ENCODE data around the gene ATL3.

The ATL3 gene, protein sequence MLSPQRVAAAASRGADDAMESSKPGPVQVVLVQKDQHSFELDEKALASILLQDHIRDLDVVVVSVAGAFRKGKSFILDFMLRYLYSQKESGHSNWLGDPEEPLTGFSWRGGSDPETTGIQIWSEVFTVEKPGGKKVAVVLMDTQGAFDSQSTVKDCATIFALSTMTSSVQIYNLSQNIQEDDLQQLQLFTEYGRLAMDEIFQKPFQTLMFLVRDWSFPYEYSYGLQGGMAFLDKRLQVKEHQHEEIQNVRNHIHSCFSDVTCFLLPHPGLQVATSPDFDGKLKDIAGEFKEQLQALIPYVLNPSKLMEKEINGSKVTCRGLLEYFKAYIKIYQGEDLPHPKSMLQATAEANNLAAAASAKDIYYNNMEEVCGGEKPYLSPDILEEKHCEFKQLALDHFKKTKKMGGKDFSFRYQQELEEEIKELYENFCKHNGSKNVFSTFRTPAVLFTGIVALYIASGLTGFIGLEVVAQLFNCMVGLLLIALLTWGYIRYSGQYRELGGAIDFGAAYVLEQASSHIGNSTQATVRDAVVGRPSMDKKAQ

GRCh38 chr11:63671322-63672155 is at the start of gene ATL3:
ATL3 (minus strand) TSS chr11:63671376; CDS start chr11:63671335, 41 bp downstream.
- peak; percentile 97 for DNase-seq

- no peak for DNase-seq
Measured at GRCh38 chr11:63720611-63721010, 49.4 kb upstream of the ATL3 start.

DNA sequence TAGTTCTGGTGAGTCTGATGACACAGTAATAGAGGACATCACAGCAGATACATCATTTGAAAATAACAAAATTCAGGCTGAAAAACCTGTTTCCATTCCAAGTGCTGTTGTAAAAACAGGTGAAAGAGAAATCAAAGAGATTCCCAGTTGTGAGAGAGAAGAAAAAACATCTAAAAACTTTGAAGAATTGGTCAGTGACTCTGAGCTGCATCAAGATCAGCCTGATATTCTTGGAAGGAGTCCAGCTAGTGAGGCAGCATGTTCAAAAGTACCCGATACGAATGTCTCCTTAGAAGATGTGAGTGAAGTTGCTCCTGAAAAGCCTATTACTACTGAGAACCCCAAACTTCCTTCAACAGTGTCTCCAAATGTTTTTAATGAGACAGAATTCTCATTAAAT is 48.8 kb upstream of the ATL3 start:
- DNase-seq, result no peak

DNA sequence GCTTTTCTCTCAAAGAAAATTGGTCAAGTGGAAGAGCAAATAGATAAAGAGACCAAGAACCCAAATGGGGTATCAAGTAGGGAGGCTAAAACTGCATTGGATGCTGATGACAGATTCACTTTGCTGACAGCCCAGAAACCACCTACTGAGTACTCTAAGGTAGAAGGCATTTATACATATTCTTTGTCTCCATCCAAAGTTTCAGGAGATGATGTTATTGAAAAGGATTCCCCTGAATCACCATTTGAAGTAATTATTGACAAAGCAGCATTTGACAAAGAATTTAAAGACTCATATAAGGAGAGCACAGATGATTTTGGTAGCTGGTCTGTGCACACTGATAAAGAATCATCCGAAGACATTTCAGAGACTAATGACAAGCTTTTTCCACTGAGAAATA is 47.8 kb upstream of the ATL3 start:
- DNase-seq, result no peak

DNA sequence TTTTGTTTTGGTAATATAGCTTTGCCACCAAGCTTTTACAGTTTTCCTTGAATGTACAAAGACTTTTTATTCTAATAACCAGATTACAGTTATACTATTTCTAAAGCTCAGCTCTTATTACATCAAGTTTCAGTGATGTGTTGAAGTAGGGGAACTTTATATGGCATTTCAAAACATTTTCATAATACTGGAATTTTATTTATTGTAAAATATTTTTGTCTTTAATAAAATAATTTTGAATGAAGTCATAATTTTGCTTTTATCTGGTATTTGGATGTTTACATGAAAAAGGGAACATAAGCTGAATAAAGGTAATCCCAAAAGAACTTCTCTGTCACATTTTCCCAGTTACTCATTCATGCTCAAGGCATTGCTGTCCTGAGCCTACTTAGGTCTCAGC is 44.9 kb upstream of the ATL3 start:
- DNase-seq, result no peak

DNA sequence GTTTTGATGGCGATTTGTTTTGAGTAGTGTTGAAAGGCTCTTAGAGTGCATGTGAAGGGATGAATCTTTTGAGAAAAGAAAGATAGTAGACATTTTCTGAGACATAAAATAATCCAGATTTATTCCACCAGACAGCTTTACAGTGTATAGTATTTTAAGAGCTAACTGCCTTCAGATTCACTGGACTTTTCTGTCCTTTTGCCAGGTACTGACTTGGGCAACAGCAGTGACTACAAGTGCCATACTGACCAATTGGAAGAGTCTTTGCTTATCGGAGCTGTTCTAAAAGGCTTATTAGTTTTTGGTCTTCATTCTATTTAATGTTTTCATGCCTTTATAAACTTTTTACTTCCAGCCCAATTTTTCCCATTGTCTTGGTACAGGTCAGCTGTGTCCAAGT is 42.6 kb upstream of the ATL3 start:
- DNase-seq, result no peak

- DNase-seq, result no peak
Measured at GRCh38 chr11:63711838-63712237, 40.7 kb upstream of the ATL3 start.

- DNase-seq, result no peak
Measured at GRCh38 chr11:63710476-63711217, 39.5 kb upstream of the ATL3 start.

GRCh38 chr11:63709336-63709884 is 38.2 kb upstream of the ATL3 start:
- DNase-seq, result no peak

DNA sequence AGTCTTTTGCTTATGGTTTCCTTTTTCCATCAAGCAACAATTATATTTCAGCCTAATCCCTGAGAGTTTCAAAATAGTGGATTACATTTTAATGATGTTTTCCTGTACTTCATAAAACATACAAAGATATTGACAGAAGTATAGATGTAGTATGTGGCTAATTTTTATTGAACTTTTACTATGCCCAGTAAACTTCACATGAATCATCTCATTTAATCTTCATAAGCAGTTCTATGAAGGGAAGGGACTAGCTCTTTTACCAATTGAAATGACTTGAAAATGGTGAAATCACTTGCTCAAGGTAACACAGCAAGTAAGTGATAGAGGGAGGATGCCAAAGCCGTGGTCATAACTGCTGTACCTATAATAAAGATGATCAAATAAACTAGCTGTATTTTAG is 37.6 kb upstream of the ATL3 start:
- DNase-seq, result no peak

GRCh38 chr11:63705526-63705925 is 34.4 kb upstream of the ATL3 start:
- no peak for DNase-seq

- DNase-seq, result no peak
Measured at GRCh38 chr11:63699896-63700295, 28.7 kb upstream of the ATL3 start.

GRCh38 chr11:63698976-63699733 is 28.0 kb upstream of the ATL3 start:
- no peak for DNase-seq

GRCh38 chr11:63694596-63694995 is 23.4 kb upstream of the ATL3 start:
- no peak for DNase-seq

- DNase-seq, result no peak
Measured at GRCh38 chr11:63687845-63688244, 16.7 kb upstream of the ATL3 start.

GRCh38 chr11:63686926-63687325 is 15.8 kb upstream of the ATL3 start:
- DNase-seq, result no peak

- DNase-seq, result peak; percentile 59
Measured at GRCh38 chr11:63685158-63685721, 14.1 kb upstream of the ATL3 start.

GRCh38 chr11:63683133-63683991 is 12.2 kb upstream of the ATL3 start:
- peak; percentile 44 for DNase-seq

DNA sequence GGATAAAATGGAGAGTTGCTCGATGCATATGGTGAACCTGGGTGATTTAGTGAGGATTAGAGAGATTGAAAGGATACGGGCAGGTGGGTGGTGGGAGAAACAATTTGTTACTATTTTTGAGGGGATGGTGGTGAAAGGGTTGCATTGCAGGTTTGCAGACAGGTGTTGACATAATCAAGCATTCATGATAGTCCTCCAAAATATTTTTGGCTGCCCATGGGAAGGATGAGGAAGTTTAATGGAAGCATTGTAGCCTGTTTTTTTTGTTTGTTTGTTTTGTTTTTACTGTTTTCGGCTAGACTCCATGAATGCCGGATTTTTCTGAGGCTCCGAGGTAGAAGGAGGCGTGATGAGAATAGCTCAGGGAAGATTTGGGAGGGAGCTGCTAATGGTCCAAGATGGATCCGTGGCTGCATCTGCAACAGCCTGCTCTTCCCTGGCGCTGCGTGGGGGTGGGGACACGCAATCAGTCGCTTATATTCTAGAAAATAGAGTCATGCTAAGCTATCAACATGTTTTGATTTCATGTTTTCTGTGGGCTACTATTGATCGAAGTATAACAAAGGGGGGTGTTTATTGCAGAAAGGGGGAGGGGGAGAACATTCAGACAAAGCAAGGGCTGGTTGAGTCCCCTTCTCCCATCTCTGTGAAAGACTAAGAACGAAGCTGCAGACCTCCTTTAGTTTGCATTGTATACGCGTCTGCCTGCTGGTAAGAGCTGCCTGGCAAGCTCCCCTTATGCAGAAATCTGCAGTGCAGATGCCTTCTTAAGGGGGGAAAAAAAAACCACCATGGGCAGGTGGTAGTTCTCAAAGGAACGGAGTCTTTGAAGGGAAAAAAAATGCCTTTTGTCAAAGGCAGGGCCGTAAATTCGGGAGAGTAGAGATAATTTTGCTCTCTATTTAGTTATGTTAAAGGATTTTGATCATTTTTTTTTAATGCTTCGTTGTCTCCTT is 11.2 kb upstream of the ATL3 start:
- DNase-seq, result no peak
